Upper lobe of left lung (tissue), 6 donors: ENCODE results near the gene PCDHGC3. TPM values are rescaled to one million over a fixed set of nuclear protein-coding genes. Genes with fewer than 3 reads are reported as not detected.

ENCODE experiments used
- ATAC-seq, 2 donors: fragments of 200-7000 bp; cut with Tn5 transposase; one replicate each; pipeline ENCODE4 v1.9.1; 2022; ENCODE audit warnings: mild to moderate bottlenecking in 2 of 2, moderate library complexity in 2 of 2; ENCODE audit not compliant: low FRiP score in 2 of 2
- DNase-seq, 2 donors: peaks; one replicate each; pipeline ENCODE4 v3.0.0-alpha.2; 2019 to 2020
- H3K27ac ChIP-seq, 4 donors: fragments of 200-600 bp; sonication (generic); one replicate each; pipeline ENCODE4 v1.5.1; 2016 to 2019
- H3K27me3 ChIP-seq, 4 donors: fragments of 200-600 bp; sonication (generic); one replicate each; pipeline ENCODE4 v1.5.1; 2017 to 2019
- H3K36me3 ChIP-seq, 4 donors: fragments of 200-600 bp; sonication (generic); one replicate each; pipeline ENCODE4 v1.5.1; 2016 to 2019
- H3K4me1 ChIP-seq, 4 donors: fragments of 200-600 bp; sonication (generic); one replicate each; pipeline ENCODE4 v1.5.1; 2018 to 2019
- H3K4me3 ChIP-seq, 4 donors: fragments of 200-600 bp; sonication (generic); one replicate each; pipeline ENCODE4 v1.5.1; 2017 to 2019; ENCODE audit warnings: mild to moderate bottlenecking in 2 of 4, moderate library complexity in 1 of 4
- H3K9me3 ChIP-seq, 4 donors: fragments of 200-600 bp; sonication (generic); one replicate each; pipeline ENCODE4 v1.5.1; 2018 to 2019
- EP300 ChIP-seq, 4 donors: sonication (generic); formaldehyde crosslinking; IDR thresholded peaks; one replicate each; pipeline ENCODE4 v1.5.1; 2017; ENCODE audit warnings: antibody characterized with exemption in 4 of 4, control low read depth in 2 of 4
- POLR2A ChIP-seq, 4 donors: fragments of 450-650 bp; IDR thresholded peaks; one replicate each; pipeline ENCODE4 v1.5.1; 2016 to 2017; ENCODE audit warnings: antibody characterized with exemption in 4 of 4, mild to moderate bottlenecking in 2 of 4
- POLR2AphosphoS5 ChIP-seq, 2 donors: sonication (generic); formaldehyde crosslinking; IDR thresholded peaks; one replicate each; pipeline ENCODE4 v1.5.1; 2017; ENCODE audit warnings: antibody characterized with exemption in 2 of 2
- WGBS, 2 donors: methylation state at CpG; one replicate each; pipeline ENCODE4 v1.1.5; 2017 to 2018; 5-methylcytosine and 5-hydroxymethylcytosine counted together
- total RNA-seq, 6 donors: library from RNA; depleted of rRNA in 4 of 6; stranded (reverse); fragments of >200 nt in 4 of 6; gene quantifications; one replicate each; pipeline versions ENCODE4 v1.1.0 to v1.2.1, GENCODE V29; 2016 to 2021
- TF ChIP-seq, protein P1 (sequence below), 6 experiments: fragments of 450-650 bp in 4 of 6; fragments of 200-600 bp in 2 of 6; sonication (generic) in 2 of 6; IDR thresholded peaks; one replicate each; pipeline ENCODE4 v1.5.1; 2016 to 2019; ENCODE audit warnings: antibody characterized with exemption in 6 of 6
- donor health status: DM: no; HTN: no; CAD: no; lungs with moderate emphysema.
- donor health status: DM: no; HTN: yes; CAD: no; lungs with severe emphysema.

Gene PCDHGC3
- total RNA-seq, 6 donors from 2014 or later: 26.4 to 116 (median 50.1) TPM

DNA sequence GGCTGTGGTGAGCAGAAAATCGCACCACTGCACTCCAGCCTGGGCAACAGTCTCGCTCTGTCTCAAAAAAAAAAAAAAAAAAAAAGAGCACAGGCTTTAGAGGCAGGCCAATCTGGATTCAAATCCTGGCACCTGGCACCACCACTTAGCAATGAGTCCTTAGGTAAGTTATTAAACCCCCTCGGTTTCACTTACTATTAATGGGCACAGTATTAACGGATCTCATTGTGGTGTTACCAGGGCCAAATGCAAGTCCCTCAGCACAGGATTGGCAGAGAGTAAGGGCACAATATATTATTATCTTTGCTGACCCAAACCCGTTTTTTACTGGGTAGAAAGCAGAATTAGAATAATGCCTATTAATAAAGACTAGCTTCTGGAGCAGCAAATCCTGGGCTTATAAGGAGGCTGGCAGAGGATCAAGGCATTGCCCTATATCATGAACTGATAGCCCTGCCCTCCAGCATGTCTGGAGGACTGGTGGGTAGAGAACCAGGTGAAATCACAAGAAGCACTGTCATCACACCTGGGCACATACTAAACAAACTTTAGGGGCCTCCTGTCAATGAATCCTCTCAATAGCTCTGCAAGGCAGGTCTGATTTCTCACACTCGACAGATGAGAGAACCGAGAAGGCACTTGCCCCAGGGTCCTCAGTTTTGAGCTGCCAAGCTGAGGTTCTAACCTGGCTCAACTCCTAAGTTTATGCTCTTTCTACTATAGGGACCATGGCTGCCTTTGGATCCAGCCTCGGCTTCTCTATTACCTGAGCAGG, 30.8 kb downstream of the PCDHGC3 start:
- H3K36me3 ChIP-seq: peaks cover 0 to 47% (median 0%) of the 10 kb centered on the region in 4 donors
- DNase-seq (no peak), ATAC-seq (no peak)
- no peak overlapping the region for H3K4me3 ChIP-seq
- no peak for TF ChIP-seq POLR2A (IDR thresholded peaks at IDR 0.05)
- TF ChIP-seq POLR2AphosphoS5 (IDR thresholded peaks at IDR 0.05): no peak
- TF ChIP-seq EP300 (IDR thresholded peaks at IDR 0.05): no peak
- TF ChIP-seq, protein P1, sequence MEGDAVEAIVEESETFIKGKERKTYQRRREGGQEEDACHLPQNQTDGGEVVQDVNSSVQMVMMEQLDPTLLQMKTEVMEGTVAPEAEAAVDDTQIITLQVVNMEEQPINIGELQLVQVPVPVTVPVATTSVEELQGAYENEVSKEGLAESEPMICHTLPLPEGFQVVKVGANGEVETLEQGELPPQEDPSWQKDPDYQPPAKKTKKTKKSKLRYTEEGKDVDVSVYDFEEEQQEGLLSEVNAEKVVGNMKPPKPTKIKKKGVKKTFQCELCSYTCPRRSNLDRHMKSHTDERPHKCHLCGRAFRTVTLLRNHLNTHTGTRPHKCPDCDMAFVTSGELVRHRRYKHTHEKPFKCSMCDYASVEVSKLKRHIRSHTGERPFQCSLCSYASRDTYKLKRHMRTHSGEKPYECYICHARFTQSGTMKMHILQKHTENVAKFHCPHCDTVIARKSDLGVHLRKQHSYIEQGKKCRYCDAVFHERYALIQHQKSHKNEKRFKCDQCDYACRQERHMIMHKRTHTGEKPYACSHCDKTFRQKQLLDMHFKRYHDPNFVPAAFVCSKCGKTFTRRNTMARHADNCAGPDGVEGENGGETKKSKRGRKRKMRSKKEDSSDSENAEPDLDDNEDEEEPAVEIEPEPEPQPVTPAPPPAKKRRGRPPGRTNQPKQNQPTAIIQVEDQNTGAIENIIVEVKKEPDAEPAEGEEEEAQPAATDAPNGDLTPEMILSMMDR (IDR thresholded peaks at IDR 0.05): no peak
- H3K27ac ChIP-seq: peak overlapping the region; percentile 28 to 87 (median 79)
- 87 to 88% methylated on average over 6 to 8 of the region's 8 CpGs for WGBS, 2 donors
- no peaks in the 10 kb centered on the region for H3K27me3 ChIP-seq
- H3K9me3 ChIP-seq: no peaks in the 10 kb centered on the region
- H3K4me1 ChIP-seq: peaks cover 15 to 29% (median 18%) of the 10 kb centered on the region in 4 donors

DNA sequence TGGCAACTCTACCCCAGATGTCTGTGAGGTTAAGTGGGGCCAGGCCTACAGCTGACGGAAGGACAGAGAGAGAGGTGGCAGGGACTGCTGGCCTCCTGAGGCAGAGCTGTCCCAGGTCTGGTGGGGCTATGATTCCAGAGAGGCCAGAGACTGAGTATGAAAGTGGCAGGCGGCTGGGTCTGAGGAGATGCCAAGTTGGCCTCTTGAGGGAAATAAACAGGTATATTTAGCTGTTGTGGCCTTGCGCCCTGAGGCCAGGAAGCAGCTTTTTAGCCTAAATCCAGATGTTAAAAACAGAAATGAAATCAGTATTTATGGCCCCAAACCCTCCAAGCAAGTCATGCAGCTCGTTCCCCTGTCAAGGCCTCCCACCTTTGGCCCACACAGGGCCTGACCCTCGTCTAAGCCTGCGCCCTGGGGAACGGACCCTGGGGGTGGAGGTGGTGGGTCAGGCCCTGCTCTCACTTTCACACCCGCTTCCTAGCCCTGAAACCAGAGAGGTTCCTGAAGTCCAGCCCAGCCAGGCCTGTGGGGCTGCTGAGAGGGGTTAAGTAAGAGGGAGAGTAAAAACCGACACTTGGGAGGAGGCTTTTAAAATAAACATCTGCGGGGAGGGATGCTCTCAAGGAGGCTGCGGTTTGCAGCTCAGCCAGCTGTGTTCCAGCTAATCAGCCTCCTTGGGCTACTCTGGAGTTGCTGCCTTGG, 31.8 kb downstream of the PCDHGC3 start:
- DNase-seq (peak in 1 of 2 donors; percentile 59), ATAC-seq (peak; percentile 6 to 83)
- Histone ChIP-seq H3K36me3 (peaks cover 0 to 53% (median 0%) of the 10 kb centered on the region in 4 donors), H3K4me3 (no peak overlapping the region), H3K27ac (peak overlapping the region; percentile 77 to 87 (median 79)), H3K27me3 (no peaks in the 10 kb centered on the region), H3K9me3 (no peaks in the 10 kb centered on the region), H3K4me1 (peaks cover 18 to 29% (median 24%) of the 10 kb centered on the region in 4 donors)
- WGBS, 2 donors: 68 to 72% methylated on average over 9 to 11 of the region's 11 CpGs
- TF ChIP-seq EP300 (IDR thresholded peaks at IDR 0.05) (no peak), POLR2AphosphoS5 (IDR thresholded peaks at IDR 0.05) (no peak), POLR2A (IDR thresholded peaks at IDR 0.05) (no peak)
- TF ChIP-seq, protein P1 (IDR thresholded peaks at IDR 0.05): no peak

DNA sequence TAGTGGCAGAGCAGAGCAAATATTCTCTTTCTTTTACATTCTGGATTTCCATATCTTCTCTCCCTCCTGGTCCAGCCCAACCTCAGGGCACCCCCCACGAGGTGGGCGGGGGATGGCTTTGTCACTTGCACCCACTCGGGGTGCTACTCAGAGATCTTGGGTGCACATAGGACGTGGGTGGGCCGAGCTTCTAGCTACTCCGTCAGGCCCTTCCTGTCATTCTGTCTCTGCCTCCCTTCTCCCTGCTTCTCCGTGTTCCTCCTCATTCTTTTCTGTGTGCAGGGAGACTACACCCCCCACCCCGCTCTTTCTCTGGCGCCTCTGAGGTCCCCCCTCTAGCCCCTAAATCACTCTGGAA, 32.7 kb downstream of the PCDHGC3 start:
- Histone ChIP-seq H3K27me3 (no peaks in the 10 kb centered on the region), H3K9me3 (no peaks in the 10 kb centered on the region), H3K36me3 (peaks cover 0 to 47% (median 0%) of the 10 kb centered on the region in 4 donors), H3K27ac (peak overlapping the region; percentile 77 to 87 (median 79)), H3K4me1 (peaks cover 26 to 32% (median 30%) of the 10 kb centered on the region in 4 donors), H3K4me3 (peak overlapping the region in 2 of 4 donors; percentile 23 to 31)
- TF ChIP-seq EP300 (IDR thresholded peaks at IDR 0.05) (no peak), POLR2A (IDR thresholded peaks at IDR 0.05) (no peak), POLR2AphosphoS5 (IDR thresholded peaks at IDR 0.05) (no peak)
- TF ChIP-seq, protein P1 (IDR thresholded peaks at IDR 0.05): no peak
- DNase-seq (peak in 1 of 2 donors; percentile 38), ATAC-seq (peak in 1 of 2 donors; percentile 12)
- WGBS, 2 donors: 32 to 46% methylated on average over 7 to 9 of the region's 9 CpGs

DNA sequence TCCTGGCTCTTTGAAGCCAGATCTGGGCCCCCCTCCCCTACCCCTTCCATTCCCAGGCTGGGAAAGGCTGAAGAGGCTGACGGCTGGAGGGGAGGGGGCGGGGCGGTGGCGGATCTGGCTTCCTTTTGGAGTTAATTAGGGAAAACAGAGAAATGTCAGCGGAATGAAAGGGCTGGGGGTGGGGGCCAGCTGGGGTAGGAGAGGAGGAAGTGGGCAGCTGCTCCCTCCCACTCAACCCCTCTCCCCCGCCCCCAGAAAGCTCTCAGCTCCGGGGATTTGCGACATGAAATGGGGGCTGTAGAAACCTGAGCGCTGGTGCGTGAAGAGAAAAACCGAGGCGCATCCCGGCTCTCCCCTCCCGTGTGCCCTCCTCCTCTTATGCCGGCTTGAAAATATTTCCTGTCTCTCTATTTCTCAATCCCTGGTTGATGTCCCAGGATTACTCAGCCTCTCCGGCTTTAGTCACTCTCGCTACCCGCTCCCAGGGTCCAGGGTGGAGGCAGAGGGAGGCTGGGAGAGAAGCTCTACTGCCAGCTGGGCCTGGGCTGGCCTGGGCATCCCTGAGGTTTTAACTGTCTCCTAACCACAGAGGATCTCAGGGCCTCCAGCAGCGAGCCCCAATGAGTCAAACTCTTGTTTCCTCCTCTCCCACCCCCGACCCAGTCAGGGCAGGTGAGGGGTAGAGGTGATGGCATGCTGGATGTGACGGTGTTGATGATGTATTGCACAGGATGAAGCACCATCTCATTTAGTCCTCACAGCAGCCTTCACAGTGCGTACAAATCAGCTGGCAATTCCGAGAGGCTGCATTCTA, 33.2 kb downstream of the PCDHGC3 start:
- Histone ChIP-seq H3K4me3 (peak overlapping the region in 2 of 4 donors; percentile 23 to 31), H3K27ac (peak overlapping the region; percentile 77 to 87 (median 79)), H3K9me3 (no peaks in the 10 kb centered on the region), H3K27me3 (no peaks in the 10 kb centered on the region), H3K36me3 (peaks cover 0 to 42% (median 0%) of the 10 kb centered on the region in 4 donors), H3K4me1 (peaks cover 31 to 38% (median 34%) of the 10 kb centered on the region in 4 donors)
- peak; percentile 14 to 43 for TF ChIP-seq POLR2AphosphoS5 (IDR thresholded peaks at IDR 0.05)
- no peak for TF ChIP-seq POLR2A (IDR thresholded peaks at IDR 0.05)
- TF ChIP-seq, protein P1 (IDR thresholded peaks at IDR 0.05): no peak
- no peak for TF ChIP-seq EP300 (IDR thresholded peaks at IDR 0.05)
- WGBS, 2 donors: 29 to 31% methylated on average over 22 to 23 of the region's 23 CpGs
- DNase-seq (peak in 1 of 2 donors; percentile 66), ATAC-seq (peak; percentile 17 to 73)
